ENCODE measurements around the gene KRTAP13-4. TPM values are rescaled to one million over a fixed set of nuclear protein-coding genes. Genes with fewer than 3 reads are reported as not detected.

KRTAP13-4 gene, protein sequence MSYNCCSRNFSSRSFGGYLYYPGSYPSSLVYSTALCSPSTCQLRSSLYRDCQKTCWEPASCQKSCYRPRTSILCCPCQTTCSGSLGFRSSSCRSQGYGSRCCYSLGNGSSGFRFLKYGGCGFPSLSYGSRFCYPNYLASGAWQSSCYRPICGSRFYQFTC
- total RNA-seq (2012; rRNA removed): not detected in 2 replicates

GRCh38 chr21:30430170-30430655 lies at the start of gene KRTAP13-4:
Gene KRTAP13-4 (plus strand): TSS chr21:30430220. CDS start chr21:30430276, 56 bp downstream.
- Histone ChIP-seq H3K36me3 (ENCODE audit: insufficient read depth, low read length) (no peaks in the 10 kb centered on the region), H3K4me3 (ENCODE audit: low read length) (no peak within 1 kb of the TSS), H3K9me3 (replicated peaks; ENCODE audit: low read length) (peaks cover 15% of the 10 kb centered on the region), H3K4me2 (ENCODE audit: low read length) (no peak within 1 kb of the TSS), H3K27me3 (ENCODE audit: control insufficient read depth, insufficient read depth, low read length) (no peaks in the 10 kb centered on the region), H3K4me1 (ENCODE audit: control insufficient read depth, insufficient read depth, low read length) (no peaks in the 10 kb centered on the region), H3K9ac (ENCODE audit: low read depth, low read length) (no peak within 1 kb of the TSS)

GRCh38 chr21:30382201-30382600 lies 47.8 kb upstream of the KRTAP13-4 start:
- H3K4me2 ChIP-seq (ENCODE audit: low read length): no peak overlapping the region
- no peak overlapping the region for H3K9ac ChIP-seq (ENCODE audit: low read depth, low read length)
- H3K9me3 ChIP-seq (replicated peaks; ENCODE audit: low read length): peaks cover 4% of the 10 kb centered on the region
- H3K36me3 ChIP-seq (ENCODE audit: insufficient read depth, low read length): no peaks in the 10 kb centered on the region
- H3K27me3 ChIP-seq (ENCODE audit: control insufficient read depth, insufficient read depth, low read length): no peaks in the 10 kb centered on the region
- no peaks in the 10 kb centered on the region for H3K4me1 ChIP-seq (ENCODE audit: control insufficient read depth, insufficient read depth, low read length)
- no peak overlapping the region for H3K4me3 ChIP-seq (ENCODE audit: low read length)

GRCh38 chr21:30391492-30392025 lies 38.5 kb upstream of the KRTAP13-4 start:
- no peak overlapping the region for H3K9ac ChIP-seq (ENCODE audit: low read depth, low read length)
- no peaks in the 10 kb centered on the region for H3K4me1 ChIP-seq (ENCODE audit: control insufficient read depth, insufficient read depth, low read length)
- H3K4me2 ChIP-seq (ENCODE audit: low read length): no peak overlapping the region
- no peaks in the 10 kb centered on the region for H3K27me3 ChIP-seq (ENCODE audit: control insufficient read depth, insufficient read depth, low read length)
- H3K4me3 ChIP-seq (ENCODE audit: low read length): no peak overlapping the region
- peaks cover 9% of the 10 kb centered on the region for H3K9me3 ChIP-seq (replicated peaks; ENCODE audit: low read length)
- no peaks in the 10 kb centered on the region for H3K36me3 ChIP-seq (ENCODE audit: insufficient read depth, low read length)

- H3K4me1 ChIP-seq (ENCODE audit: control insufficient read depth, insufficient read depth, low read length): no peaks in the 10 kb centered on the region
- no peak within 1 kb of the TSS for H3K4me2 ChIP-seq (ENCODE audit: low read length)
- no peaks in the 10 kb centered on the region for H3K27me3 ChIP-seq (ENCODE audit: control insufficient read depth, insufficient read depth, low read length)
- peaks cover 13% of the 10 kb centered on the region for H3K9me3 ChIP-seq (replicated peaks; ENCODE audit: low read length)
- no peak within 1 kb of the TSS for H3K4me3 ChIP-seq (ENCODE audit: low read length)
- H3K36me3 ChIP-seq (ENCODE audit: insufficient read depth, low read length): no peaks in the 10 kb centered on the region
- no peak within 1 kb of the TSS for H3K9ac ChIP-seq (ENCODE audit: low read depth, low read length)
These were observed 34.3 kb upstream of the KRTAP13-4 start, which contains the start of gene KRTAP13-1 for GRCh38 chr21:30395731-30396130. Gene KRTAP13-1 (plus strand): TSS chr21:30396031. CDS start chr21:30396087, 56 bp downstream.

- Histone ChIP-seq H3K27me3 (ENCODE audit: control insufficient read depth, insufficient read depth, low read length) (no peaks in the 10 kb centered on the region), H3K9me3 (replicated peaks; ENCODE audit: low read length) (peaks cover 3% of the 10 kb centered on the region), H3K4me3 (ENCODE audit: low read length) (no peak overlapping the region), H3K36me3 (ENCODE audit: insufficient read depth, low read length) (no peaks in the 10 kb centered on the region), H3K4me2 (ENCODE audit: low read length) (no peak overlapping the region), H3K4me1 (ENCODE audit: control insufficient read depth, insufficient read depth, low read length) (no peaks in the 10 kb centered on the region), H3K9ac (ENCODE audit: low read depth, low read length) (no peak overlapping the region)
These were observed 21.1 kb upstream of the KRTAP13-4 start for GRCh38 chr21:30408782-30409494.

- Histone ChIP-seq H3K4me3 (ENCODE audit: low read length) (no peak overlapping the region), H3K9me3 (replicated peaks; ENCODE audit: low read length) (peaks cover 3% of the 10 kb centered on the region), H3K4me1 (ENCODE audit: control insufficient read depth, insufficient read depth, low read length) (no peaks in the 10 kb centered on the region), H3K9ac (ENCODE audit: low read depth, low read length) (no peak overlapping the region), H3K27me3 (ENCODE audit: control insufficient read depth, insufficient read depth, low read length) (no peaks in the 10 kb centered on the region), H3K36me3 (ENCODE audit: insufficient read depth, low read length) (no peaks in the 10 kb centered on the region), H3K4me2 (ENCODE audit: low read length) (no peak overlapping the region)
These were observed 14.0 kb upstream of the KRTAP13-4 start for GRCh38 chr21:30415993-30416392.

DNA sequence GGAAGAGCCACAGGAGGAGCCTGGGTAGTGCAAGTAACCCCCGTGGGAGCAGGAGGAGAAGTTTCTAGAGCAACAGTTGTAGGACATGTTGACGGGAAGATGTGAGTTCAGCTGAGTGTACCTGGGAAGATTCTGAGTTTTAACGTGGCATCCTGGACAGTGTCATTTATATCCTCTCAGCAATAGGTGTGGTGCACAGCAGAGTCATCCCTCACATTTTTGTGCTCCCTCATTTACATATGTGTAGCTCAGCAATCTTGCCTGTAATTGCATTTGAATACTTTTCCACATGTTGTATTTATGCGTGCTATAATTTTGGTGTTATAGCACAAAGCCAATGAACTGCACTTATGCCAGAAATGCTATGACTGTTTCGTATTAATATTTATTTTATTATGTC lies 4.2 kb upstream of the KRTAP13-4 start, which contains the start of gene KRTAP13-3:
TSS of gene KRTAP13-3 (minus strand) at position 101 of the 400 bp plus-strand sequence. CDS start at position 87, 14 bp downstream.
- Histone ChIP-seq H3K4me2 (ENCODE audit: low read length) (no peak within 1 kb of the TSS), H3K4me3 (ENCODE audit: low read length) (no peak within 1 kb of the TSS), H3K4me1 (ENCODE audit: control insufficient read depth, insufficient read depth, low read length) (no peaks in the 10 kb centered on the region), H3K36me3 (ENCODE audit: insufficient read depth, low read length) (no peaks in the 10 kb centered on the region), H3K9me3 (replicated peaks; ENCODE audit: low read length) (peaks cover 17% of the 10 kb centered on the region), H3K27me3 (ENCODE audit: control insufficient read depth, insufficient read depth, low read length) (no peaks in the 10 kb centered on the region), H3K9ac (ENCODE audit: low read depth, low read length) (no peak within 1 kb of the TSS)

- Histone ChIP-seq H3K4me3 (ENCODE audit: low read length) (no peak overlapping the region), H3K27me3 (ENCODE audit: control insufficient read depth, insufficient read depth, low read length) (no peaks in the 10 kb centered on the region), H3K9me3 (replicated peaks; ENCODE audit: low read length) (peaks cover 19% of the 10 kb centered on the region), H3K4me2 (ENCODE audit: low read length) (no peak overlapping the region), H3K36me3 (ENCODE audit: insufficient read depth, low read length) (no peaks in the 10 kb centered on the region), H3K4me1 (ENCODE audit: control insufficient read depth, insufficient read depth, low read length) (no peaks in the 10 kb centered on the region), H3K9ac (ENCODE audit: low read depth, low read length) (no peak overlapping the region)
These were observed 3.3 kb upstream of the KRTAP13-4 start for GRCh38 chr21:30426731-30427130.

- H3K4me3 ChIP-seq (ENCODE audit: low read length): no peak overlapping the region
- no peaks in the 10 kb centered on the region for H3K36me3 ChIP-seq (ENCODE audit: insufficient read depth, low read length)
- H3K27me3 ChIP-seq (ENCODE audit: control insufficient read depth, insufficient read depth, low read length): no peaks in the 10 kb centered on the region
- no peak overlapping the region for H3K9ac ChIP-seq (ENCODE audit: low read depth, low read length)
- H3K4me1 ChIP-seq (ENCODE audit: control insufficient read depth, insufficient read depth, low read length): no peaks in the 10 kb centered on the region
- H3K9me3 ChIP-seq (replicated peaks; ENCODE audit: low read length): peaks cover 9% of the 10 kb centered on the region
- H3K4me2 ChIP-seq (ENCODE audit: low read length): no peak overlapping the region
These were observed 4.1 kb downstream of the KRTAP13-4 start for GRCh38 chr21:30434033-30434631.

GRCh38 chr21:30437010-30437565 lies 7.1 kb downstream of the KRTAP13-4 start:
- H3K4me2 ChIP-seq (ENCODE audit: low read length): no peak overlapping the region
- no peaks in the 10 kb centered on the region for H3K4me1 ChIP-seq (ENCODE audit: control insufficient read depth, insufficient read depth, low read length)
- H3K9me3 ChIP-seq (replicated peaks; ENCODE audit: low read length): peaks cover 4% of the 10 kb centered on the region

DNA sequence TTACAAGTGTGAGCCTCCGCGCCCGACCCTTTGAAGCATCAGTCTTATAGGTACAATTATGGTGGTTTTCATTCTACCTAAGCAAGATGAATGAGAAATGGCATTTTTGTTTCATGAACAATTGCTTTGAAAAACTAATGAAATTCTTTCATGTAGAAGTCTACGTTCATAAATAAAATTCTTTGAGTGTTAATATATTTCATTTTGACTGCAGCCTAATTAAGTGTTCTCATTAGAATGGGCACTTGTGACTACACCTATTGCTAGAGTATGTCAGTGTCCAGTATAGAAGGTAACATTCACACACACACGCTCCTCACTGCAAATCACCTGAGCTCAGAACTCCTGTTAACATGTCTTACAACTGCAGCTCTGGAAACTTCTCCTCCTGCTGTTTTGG lies 10.0 kb downstream of the KRTAP13-4 start, which contains the start of gene KRTAP15-1:
TSS of gene KRTAP15-1 (plus strand) at position 301 of the 400 bp plus-strand sequence. CDS start at position 354, 53 bp downstream.
- Histone ChIP-seq H3K4me3 (ENCODE audit: low read length) (no peak within 1 kb of the TSS), H3K36me3 (ENCODE audit: insufficient read depth, low read length) (no peaks in the 10 kb centered on the region), H3K4me2 (ENCODE audit: low read length) (no peak within 1 kb of the TSS), H3K9ac (ENCODE audit: low read depth, low read length) (no peak within 1 kb of the TSS), H3K4me1 (ENCODE audit: control insufficient read depth, insufficient read depth, low read length) (no peaks in the 10 kb centered on the region), H3K9me3 (replicated peaks; ENCODE audit: low read length) (peaks cover 4% of the 10 kb centered on the region), H3K27me3 (ENCODE audit: control insufficient read depth, insufficient read depth, low read length) (no peaks in the 10 kb centered on the region)

More at GRCh38 chr21:30437010-30437565, 7.1 kb downstream of the KRTAP13-4 start:
- no peak overlapping the region for H3K4me3 ChIP-seq (ENCODE audit: low read length)
- H3K27me3 ChIP-seq (ENCODE audit: control insufficient read depth, insufficient read depth, low read length): no peaks in the 10 kb centered on the region
- H3K36me3 ChIP-seq (ENCODE audit: insufficient read depth, low read length): no peaks in the 10 kb centered on the region
- no peak overlapping the region for H3K9ac ChIP-seq (ENCODE audit: low read depth, low read length)

Measured in skeletal muscle satellite cell (primary cell).